Measurements from ENCODE around the gene SLC4A1AP.

DNA sequence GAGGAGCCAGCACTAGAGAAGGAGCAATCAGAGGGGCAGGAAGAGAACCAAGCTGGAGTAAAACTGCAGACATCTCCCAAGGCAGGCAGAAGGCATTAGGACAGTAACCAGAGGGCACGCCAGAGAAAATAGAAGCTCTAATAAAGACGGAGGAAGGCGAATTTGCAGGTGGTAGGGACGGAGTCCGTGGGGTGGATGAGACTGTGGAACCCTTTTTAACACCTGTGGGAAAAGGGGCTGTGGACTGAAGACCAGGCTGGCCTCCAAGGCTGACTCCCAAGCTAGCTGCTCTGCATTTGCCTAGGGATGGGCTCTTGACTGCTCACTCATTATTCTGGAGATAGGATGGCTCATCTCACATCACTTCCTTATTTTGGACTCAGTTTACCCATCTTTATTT, 49.5 kb downstream of the SLC4A1AP start:
- no peak for TF ChIP-seq POLR2A (IDR thresholded peaks at IDR 0.05; ENCODE audit: low read depth, low read length)
- no peak for TF ChIP-seq POLR2AphosphoS5 (IDR thresholded peaks at IDR 0.05; ENCODE audit: low read depth, low read length)

Data from GM12892 (cell line).